Esophagus squamous epithelium (tissue), 4 donors: ENCODE data around the gene ADGRD1.

Experiments used
- POLR2A ChIP-seq, 4 donors: fragments of 450-650 bp; IDR thresholded peaks; one replicate each; pipeline ENCODE4 v1.6.1; 2017; ENCODE audit warnings: antibody characterized with exemption in 4 of 4, mild to moderate bottlenecking in 4 of 4, moderate library complexity in 3 of 4
- TF ChIP-seq, protein P1 (sequence below), 6 experiments: fragments of 450-650 bp in 4 of 6; fragments of 200-600 bp in 2 of 6; sonication (generic) in 2 of 6; IDR thresholded peaks; one replicate each; pipeline ENCODE4 v1.5.1; 2016 to 2019; ENCODE audit warnings: antibody characterized with exemption in 6 of 6, mild to moderate bottlenecking in 4 of 6, moderate library complexity in 4 of 6

DNA sequence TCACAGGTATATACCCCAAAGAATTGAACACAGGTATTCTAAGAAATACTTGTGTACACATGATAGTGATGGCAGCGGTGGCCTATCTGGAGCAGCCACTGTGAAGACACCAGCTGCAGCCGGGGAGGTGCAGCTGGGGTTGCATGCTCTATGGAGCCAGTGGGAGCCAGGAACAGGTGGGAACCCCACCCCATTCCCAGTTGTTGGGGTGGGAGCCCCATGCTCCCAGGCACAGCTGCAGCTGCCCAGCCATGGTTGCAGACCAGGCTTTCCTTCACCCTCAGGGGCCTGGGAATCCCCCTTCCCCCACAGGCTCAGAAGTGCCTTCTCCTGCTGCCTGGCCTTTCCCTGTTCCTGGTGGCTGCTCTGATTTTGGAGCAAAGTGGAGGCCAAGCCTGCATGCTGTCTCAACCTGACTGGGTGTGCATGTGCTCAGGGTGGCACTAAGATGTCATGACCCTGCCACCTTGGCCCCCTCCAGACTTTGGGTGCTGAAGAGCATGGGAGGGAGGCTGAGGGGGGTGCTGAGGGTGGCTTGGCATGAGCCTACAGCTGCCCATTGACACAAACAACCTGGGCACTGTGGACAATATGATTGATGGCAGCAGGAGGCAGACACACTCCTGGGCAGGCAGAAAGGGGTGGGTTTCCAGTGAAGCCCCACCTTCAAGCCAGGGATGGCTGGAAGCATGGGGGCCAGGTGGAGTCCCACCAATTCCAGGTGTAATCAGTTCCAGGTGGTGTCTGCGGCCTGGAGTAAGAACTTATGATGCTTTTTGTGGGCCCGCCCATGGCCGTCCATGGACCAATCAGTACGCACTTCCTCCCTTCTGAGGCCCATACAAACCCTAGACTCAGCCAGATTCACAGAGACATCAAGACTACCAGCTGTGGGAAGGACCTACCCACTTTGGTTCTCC is 234.7 kb downstream of the ADGRD1 start:
- TF ChIP-seq, protein P1, sequence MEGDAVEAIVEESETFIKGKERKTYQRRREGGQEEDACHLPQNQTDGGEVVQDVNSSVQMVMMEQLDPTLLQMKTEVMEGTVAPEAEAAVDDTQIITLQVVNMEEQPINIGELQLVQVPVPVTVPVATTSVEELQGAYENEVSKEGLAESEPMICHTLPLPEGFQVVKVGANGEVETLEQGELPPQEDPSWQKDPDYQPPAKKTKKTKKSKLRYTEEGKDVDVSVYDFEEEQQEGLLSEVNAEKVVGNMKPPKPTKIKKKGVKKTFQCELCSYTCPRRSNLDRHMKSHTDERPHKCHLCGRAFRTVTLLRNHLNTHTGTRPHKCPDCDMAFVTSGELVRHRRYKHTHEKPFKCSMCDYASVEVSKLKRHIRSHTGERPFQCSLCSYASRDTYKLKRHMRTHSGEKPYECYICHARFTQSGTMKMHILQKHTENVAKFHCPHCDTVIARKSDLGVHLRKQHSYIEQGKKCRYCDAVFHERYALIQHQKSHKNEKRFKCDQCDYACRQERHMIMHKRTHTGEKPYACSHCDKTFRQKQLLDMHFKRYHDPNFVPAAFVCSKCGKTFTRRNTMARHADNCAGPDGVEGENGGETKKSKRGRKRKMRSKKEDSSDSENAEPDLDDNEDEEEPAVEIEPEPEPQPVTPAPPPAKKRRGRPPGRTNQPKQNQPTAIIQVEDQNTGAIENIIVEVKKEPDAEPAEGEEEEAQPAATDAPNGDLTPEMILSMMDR (IDR thresholded peaks at IDR 0.05): no peak
- no peak for TF ChIP-seq POLR2A (IDR thresholded peaks at IDR 0.05)
